HG03575 (cell line): ENCODE results near the gene RSRC1.
"Not testable (repeated sequence)": the region's sequence is repeated elsewhere in the genome, so short reads cannot be mapped to it uniquely, and the experiment has no call there.

Experiments used
- ATAC-seq: cut with Tn5 transposase; IDR thresholded peaks from one replicate; pipeline ENCODE4 v1.9.1; 2021; ENCODE audit not compliant: unreplicated experiment, insufficient number of reproducible peaks, low FRiP score; ENCODE audit errors: extremely low read depth

Gene RSRC1

DNA sequence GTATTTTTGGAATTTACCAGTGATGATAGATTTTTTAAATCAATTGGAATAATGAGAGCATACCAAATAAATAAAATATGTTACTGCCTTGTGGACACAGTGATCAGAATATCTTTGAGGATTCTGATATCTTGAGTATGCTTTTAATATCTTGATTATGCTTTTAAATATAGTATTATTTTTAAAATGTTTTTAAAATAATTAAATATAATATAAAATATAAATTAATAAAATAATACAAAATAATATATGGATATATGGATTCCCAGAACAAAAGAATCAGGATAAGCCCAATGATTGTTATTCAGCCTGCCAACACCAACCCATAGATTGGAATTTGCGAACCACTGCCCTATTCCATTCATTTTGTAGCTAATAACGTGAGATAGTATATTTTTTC lies 369.2 kb downstream of the RSRC1 start:
- ATAC-seq, result no peak

DNA sequence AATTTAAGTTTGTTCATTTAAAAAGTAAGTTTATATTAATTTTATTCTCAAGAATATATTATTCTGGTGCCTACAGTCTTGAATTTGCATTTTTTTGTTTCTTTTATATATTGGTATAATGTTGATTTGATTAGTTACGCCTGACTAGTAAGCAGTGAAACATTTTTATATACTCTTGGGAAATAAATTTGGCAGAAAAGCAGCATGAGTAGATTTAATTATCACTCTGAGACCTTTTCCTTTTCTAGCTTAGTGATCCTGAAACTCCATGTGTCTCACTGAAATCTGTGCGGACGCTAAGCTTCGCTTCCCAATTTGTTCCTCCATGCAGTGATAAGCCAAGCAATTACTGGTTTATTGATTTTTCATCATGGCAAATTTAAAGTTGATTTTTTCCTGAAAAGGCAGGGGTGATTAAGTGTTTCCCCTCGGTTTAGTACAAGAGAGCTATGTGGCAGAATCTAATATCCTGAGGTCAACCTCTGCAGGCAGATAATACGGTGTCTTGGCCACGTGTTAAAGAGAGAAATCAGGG lies 373.9 kb downstream of the RSRC1 start:
- ATAC-seq, result no peak

DNA sequence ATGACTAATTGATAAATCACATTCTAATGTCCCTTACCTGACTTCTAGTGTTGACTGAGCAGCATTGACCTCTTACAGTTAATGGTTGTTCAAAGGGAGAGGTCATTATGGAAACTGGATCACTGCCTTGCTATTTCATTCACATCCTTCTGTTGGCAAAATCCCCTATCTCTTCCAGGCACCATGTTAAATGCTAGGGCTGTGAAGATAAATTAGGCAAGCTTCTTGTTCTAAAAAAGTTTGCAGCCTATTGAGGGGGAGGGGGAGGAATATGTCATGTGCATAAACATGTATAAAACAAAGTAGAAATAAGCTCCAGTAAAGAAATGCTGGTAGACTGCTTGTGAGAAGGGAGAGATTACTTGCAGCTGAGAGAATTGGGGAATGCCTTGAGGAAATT lies 376.3 kb downstream of the RSRC1 start:
- no peak for ATAC-seq

DNA sequence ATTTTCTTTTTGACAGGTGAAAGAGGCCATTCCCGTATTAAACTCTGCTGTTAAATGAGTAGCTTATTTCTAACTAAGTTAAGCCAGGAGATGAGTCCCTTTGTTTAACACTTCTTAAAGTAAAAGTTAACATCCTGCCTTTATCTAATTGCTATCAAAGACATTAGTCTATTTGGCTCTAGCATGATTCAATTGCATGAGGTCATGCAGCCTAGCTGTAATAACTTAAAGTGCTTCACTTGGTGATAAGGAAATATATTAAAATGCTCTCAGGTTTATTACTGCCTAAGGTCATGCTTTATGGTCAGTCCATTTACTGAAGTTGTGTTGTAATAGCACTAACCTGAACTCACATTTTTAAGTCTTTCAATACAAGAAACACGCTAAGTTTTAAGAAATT lies 378.8 kb downstream of the RSRC1 start:
- ATAC-seq, result no peak

DNA sequence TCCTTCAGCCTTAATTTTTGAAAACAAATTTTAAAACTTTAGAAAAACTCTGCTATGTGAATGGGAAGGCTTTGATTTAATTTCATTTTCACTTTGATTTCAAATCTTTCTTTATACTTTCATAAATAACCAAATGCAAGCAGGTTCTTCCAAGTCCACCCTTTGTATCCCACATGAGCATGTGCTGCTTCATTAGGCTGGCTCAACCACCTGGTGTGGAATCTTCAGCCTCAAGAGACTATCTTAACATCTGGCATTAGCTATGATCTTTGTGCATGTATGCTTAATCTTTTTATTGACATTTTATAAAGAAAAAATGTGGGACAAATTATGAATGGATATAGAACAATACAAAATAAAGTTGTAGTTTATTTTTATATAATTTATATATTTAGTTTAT lies 379.3 kb downstream of the RSRC1 start:
- ATAC-seq, result no peak

DNA sequence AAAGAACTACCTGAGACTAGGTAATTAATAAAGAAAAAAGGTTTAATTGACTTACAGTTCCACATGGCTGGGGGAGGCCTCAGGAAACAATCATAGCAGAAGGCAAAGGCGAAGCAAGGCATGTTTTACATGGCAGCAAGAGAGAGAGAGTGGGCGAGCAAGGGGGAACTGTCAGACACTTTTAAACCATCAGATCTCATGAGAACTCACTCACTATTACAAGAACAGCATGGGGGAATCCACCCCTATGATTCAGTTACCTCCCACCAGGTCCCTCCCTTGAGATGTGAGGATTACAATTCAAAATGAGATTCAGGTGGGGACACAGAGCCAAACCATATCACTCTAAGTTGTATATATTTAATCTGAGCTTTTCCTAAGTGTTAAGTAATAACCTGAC lies 382.1 kb downstream of the RSRC1 start:
- no peak for ATAC-seq

DNA sequence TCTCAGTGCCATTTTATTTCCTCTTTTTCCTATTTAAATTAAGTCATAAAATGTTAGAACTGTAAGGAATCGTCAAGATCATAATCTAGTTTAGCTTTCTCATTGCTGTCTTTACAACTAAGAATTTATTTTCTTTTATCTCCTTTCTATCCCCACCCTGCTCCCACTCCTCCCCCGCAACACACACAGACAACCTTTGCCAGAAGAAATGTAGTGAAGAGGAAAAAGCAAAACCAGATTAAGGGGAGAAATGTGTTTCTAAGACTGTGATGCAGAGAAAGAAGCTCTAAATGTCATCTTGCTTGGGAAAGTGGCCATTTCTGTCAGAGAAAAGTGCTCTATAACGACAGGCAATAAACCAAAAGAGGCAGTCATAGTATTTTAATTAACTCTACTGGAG lies 382.8 kb downstream of the RSRC1 start:
- no peak for ATAC-seq

DNA sequence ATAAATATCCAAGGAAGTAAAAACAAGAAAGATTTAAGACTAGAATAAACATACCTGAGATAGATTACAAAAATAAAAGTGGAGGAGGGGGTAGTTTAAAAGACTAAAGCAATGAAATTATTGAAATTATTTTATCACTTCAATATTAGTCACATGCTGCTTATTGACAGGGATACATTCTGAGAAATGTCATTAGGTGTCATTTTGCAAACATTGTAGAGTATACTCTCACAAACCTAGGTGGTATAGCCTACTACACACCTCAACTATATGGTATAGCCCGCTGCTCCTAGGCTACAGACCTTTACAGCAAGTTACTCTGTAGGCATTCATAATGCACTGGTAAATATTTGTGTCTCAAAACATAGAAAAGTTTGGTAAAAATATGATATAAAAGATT lies 384.0 kb downstream of the RSRC1 start:
- no peak for ATAC-seq

DNA sequence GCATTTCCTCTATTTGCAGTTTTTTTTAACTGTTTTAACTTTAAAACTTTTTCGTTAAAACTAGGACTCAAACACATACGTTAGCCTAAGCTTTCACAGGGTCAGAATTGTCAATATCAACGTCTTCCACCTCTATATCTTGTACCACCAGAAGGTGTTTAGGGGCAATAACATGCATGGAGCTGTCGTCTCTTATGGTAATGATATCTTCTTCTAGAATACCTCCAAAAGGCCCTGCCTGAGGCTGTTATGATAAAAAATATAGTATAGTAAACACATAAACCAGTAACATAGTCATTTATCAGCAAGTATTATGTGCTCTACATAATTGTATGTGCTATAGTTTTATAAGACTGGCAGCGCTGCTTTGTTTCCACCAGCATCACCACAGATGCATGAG lies 384.8 kb downstream of the RSRC1 start:
- no peak for ATAC-seq

DNA sequence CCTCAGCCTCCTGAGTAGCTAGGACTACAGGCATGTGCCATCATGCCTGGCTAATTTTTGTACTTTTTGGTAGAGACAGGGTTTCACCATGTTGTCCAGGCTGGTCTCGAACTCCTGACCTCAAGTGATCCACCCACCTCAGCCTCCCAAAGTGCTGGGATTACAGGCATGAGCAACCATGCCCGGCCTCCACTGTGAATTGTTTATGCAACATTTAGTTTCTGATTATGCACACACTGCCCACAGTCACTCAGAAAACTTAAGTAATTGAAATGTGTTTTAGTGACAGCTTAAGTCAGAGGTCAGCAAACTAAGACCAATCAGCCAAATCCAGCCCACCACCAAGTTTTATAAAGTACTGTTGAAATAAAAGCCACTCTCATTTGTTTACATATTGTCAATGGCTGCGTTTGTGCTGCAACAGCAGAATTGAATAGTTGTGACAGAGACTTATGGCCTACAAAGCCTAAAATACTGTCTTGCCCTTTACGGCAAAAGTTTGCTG lies 385.6 kb downstream of the RSRC1 start:
- ATAC-seq, result not testable (repeated sequence)

DNA sequence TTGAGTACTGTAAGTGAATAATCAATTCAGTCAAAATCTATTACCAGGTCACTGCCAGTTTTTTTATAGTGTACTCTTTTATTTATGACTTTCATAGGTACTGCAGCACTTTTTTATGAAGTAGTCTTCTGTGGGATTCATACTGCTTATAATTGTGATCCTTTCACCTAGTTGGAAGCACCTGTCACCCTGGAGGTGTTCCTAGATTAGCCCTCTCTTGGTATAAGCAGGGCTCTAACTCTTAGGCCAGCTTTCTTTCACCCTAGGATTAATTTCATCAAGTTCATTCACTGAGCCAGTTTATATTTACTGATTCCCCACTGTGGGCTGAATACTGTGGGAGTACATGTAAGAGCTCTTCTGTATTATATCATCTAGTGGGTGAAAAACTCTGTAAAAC lies 395.2 kb downstream of the RSRC1 start:
- ATAC-seq, result no peak

DNA sequence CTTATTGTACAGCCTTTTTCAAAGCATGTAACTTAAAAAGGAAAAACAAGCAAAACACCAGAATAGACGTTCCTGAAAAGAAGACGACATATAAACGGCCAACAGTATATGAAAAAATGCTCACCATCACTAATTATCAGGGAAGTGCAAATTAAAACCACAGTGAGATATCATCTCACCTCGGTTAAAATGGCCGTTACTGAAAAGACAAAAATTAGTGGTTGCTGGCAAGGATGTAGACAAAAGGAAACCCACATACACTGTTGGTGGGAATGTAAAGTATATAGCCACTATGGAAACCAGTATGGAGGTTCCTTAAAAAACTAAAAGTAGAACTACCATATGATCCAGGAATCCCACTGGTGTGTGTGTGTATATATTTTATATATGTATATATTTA lies 396.6 kb downstream of the RSRC1 start:
- ATAC-seq, result no peak

DNA sequence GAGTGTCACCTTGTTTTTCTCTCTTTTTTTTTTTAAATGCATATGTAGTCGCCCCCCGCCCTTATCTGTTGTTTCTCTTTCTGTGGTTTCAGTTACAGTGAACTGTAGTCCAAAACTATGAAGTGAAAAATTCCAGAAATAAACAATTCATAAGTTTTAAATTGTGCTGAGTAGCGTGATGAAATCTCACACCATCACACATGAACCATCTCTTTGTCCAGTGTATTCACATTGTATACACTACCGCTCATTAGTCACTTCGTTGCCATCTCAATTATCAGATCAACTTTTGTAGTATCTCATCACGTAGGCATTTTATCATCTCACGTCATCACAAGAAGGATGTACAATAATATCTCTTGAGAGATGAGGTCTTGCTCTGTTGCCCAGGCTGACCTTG lies 398.6 kb downstream of the RSRC1 start:
- ATAC-seq, result no peak

DNA sequence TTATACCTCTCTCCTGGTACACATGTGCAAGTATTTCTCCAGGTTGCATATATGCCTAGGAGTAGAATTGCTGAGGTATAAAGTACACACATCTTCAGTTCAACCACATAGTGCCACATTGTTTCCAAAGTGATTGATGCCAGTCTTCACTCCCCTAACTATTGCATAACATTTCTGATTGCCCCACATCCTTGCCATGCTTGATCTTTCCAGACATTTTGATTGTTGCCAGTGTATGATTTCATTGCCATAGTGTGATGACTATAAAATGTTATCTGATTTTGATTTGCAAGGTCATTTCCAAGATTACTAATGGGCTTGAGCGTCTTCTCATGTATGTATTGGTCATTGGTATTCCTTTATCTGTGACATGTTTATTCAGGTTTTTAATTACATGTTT lies 400.0 kb downstream of the RSRC1 start:
- no peak for ATAC-seq

DNA sequence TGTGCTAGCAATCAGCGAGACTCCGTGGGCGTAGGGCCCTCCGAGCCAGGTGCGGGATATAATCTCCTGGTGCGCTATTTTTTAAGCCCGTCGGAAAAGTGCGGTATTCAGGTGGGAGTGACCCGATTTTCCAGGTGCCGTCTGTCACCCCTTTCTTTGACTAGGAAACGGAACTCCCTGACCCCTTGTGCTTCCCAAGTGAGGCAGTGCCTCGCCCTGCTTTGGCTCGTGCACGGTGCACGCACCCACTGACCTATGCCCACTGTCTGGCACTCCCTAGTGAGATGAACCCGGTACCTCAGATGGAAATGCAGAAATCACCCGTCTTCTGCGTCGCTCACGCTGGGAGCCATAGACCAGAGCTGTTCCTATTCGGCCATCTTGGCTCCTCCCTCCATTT lies 406.8 kb downstream of the RSRC1 start:
- ATAC-seq, result not testable (repeated sequence)

DNA sequence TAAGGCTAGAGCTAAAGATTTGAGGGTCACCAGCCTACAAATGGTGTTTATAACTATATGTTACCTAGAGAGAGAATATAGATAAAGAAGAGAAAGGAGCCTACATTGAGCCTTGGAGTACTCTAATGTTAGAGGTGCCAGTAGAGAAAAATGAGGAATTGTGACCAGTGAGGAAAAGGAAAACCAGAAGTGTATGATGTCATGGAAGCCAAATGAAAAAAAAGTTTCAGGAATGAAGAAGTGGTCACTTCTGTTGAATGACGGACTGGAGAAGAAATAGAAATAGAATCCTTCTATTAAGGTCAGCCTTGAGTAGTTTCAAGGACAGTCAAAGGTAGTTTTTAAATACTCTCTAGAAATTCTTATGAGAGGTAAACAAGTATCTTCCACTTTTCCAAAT lies 409.9 kb downstream of the RSRC1 start:
- ATAC-seq, result no peak

DNA sequence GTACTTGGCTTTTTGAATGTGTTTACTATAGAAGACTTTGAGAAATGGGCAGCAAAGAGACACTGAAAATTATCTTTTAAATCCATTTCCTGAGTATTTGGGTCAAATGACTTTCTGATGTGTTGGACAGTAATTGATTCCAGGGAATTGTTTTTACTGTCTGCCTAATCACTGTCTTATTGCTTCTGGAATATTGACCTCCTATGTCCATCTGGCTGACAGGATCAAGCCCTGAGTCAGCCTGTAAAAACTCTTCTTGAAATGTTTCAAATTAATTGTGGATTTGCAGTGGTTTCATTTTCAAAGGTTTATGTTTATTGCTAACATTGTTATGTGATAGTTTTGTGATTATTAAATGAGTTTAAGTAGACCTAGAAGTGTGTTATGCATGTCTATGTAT lies 410.5 kb downstream of the RSRC1 start:
- ATAC-seq, result no peak

DNA sequence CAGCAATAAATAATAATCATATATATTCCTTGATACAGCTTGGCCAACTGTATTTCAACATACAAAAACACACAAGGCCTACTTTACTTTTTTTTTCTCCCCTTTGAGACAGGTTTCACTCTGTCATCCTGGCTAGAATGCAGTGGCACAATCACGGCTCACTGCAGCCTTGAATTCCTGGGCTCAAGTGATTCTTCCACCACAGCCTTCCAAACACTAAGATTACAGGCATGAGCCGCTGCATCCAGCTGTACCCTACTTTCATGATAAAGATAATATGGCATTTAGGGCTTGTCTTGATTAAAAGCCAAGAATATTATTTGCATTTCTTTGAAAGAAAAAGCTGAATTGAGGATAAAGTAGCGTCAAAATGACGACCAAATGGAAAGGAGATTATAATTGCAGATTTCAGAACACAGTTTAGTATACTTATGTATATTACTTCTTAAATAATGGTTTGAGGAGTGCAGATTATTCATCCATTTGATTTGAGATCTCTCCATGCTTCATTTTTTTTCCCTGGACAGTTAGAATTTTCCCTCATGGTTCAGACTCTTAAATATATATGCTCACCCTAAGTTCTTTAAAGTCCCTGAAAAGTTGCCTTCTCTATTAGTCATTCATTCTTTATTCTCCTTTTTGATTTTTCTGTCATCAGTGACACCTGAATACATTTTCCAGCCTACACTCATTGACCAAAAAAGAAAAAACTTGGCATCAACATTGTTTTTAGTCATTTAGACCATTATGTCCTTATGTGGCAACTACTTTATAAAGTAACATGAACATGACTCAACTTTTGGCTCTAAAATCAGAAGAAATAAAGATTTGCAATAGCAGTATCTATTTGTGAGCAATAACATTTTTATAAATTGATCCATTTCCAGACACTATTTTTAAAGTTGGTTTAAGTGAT lies 412.6 kb downstream of the RSRC1 start:
- ATAC-seq, result no peak

DNA sequence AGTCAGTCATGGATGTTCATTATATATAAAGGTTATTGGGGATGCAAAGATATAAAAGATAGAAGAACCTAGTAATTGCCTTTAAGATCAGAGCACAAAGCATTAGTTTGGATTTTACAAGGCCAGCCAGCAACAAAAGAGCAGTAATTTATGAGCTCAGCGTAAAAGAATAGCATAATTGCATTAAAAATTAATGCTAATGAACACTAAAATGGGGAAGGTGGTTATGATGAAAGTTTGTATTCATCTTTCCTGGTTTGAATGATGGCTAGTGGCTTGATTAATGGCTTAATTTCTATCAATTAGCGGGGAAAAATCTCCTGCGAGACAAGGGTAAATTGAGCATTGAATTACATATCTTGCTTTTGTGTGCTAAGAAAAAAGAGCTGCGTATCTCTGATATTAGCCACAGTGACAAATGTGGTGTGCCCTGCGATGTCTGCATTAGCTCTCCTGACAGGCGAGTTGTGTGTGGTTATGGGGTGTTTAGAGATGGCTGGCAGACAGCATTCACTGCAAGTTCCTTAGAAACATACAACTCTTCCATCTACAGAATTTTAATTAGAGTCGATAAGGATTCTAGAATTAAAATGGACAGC lies 418.3 kb downstream of the RSRC1 start:
- ATAC-seq, result no peak

DNA sequence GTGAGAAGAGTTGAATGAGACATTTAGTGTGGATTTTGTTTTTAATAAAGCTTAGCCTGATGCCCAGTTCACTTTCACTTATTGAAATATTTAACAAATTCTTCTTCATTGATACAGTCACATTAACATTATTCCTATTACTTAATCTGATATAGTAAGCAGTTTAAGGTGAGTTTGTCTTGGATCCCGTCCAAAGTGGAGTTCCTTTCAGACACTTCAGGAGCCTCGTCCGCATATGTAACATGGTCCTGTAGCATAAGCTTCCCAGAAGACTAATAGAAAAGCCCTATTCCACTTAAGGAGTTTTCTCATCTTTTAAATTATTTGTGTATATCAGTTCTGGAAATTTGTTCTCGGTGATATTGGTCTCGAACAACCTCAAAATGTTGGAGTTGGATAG lies 421.4 kb downstream of the RSRC1 start:
- no peak for ATAC-seq
